ENCODE measurements around the gene OPN5.

The OPN5 gene

DNA sequence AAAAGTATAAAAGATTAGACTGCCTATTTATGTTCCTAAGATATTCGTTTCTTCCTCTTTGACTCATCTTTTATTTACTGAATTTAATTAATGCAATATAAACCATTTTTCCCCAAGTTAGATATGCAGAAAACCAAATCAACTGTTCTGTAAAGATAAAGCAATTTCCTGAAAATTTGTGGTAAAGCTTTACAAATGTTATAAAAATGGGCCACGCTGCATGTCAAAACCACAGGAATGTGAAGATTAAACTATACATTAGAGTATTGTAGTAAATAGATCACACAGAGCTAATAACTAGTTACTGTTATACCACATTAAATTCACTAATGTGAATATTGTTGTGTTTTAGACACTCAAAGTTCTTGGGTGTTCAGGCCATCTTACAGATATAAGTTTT is 83.4 kb downstream of the OPN5 start:
- no peak for TF ChIP-seq ISL1 (CRISPR knock-in tag; IDR thresholded peaks at IDR 0.05)
- TF ChIP-seq ZNF8 (CRISPR knock-in tag; IDR thresholded peaks at IDR 0.05) = no peak
- no peak for TF ChIP-seq CSDC2 (CRISPR knock-in tag; IDR thresholded peaks at IDR 0.05)
- no peak for TF ChIP-seq ZNF565 (CRISPR knock-in tag; conservative IDR thresholded peaks at IDR 0.05; ENCODE audit: low read depth)
- no peak for TF ChIP-seq ARNTL (CRISPR knock-in tag; IDR thresholded peaks at IDR 0.05; ENCODE audit: borderline replicate concordance, low read depth)
- no peak for TF ChIP-seq ZNF70 (CRISPR knock-in tag; IDR thresholded peaks at IDR 0.05)
- TF ChIP-seq ZC3H10 (CRISPR knock-in tag; IDR thresholded peaks at IDR 0.05) = no peak
- TF ChIP-seq BACH2 (CRISPR knock-in tag; IDR thresholded peaks at IDR 0.05; ENCODE audit: borderline replicate concordance) = no peak
- TF ChIP-seq RARB (CRISPR knock-in tag; IDR thresholded peaks at IDR 0.05) = no peak
- no peak for TF ChIP-seq TSHZ2 (CRISPR knock-in tag; IDR thresholded peaks at IDR 0.05)
- no peak for TF ChIP-seq ZFP30 (CRISPR knock-in tag; IDR thresholded peaks at IDR 0.05)
- no peak for TF ChIP-seq SNAI2 (CRISPR knock-in tag; IDR thresholded peaks at IDR 0.05)
- no peak for TF ChIP-seq TCF4 (CRISPR knock-in tag; IDR thresholded peaks at IDR 0.05; ENCODE audit: borderline replicate concordance)
- TF ChIP-seq TOX (CRISPR knock-in tag; IDR thresholded peaks at IDR 0.05; ENCODE audit: borderline replicate concordance) = no peak
- no peak for TF ChIP-seq OSR1 (CRISPR knock-in tag; IDR thresholded peaks at IDR 0.05)
- TF ChIP-seq PPARA (CRISPR knock-in tag; IDR thresholded peaks at IDR 0.05; ENCODE audit: borderline replicate concordance) = no peak
- TF ChIP-seq POU6F1 (CRISPR knock-in tag; IDR thresholded peaks at IDR 0.05; ENCODE audit: borderline replicate concordance, low read depth) = no peak
- TF ChIP-seq, protein P1, sequence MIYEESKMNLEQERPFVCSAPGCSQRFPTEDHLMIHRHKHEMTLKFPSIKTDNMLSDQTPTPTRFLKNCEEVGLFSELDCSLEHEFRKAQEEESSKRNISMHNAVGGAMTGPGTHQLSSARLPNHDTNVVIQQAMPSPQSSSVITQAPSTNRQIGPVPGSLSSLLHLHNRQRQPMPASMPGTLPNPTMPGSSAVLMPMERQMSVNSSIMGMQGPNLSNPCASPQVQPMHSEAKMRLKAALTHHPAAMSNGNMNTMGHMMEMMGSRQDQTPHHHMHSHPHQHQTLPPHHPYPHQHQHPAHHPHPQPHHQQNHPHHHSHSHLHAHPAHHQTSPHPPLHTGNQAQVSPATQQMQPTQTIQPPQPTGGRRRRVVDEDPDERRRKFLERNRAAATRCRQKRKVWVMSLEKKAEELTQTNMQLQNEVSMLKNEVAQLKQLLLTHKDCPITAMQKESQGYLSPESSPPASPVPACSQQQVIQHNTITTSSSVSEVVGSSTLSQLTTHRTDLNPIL (CRISPR knock-in tag; IDR thresholded peaks at IDR 0.05; ENCODE audit: low read depth) = no peak
- ATAC-seq = no peak

GRCh38 chr6:47875593-47875992 is 93.8 kb downstream of the OPN5 start:
- TF ChIP-seq ESRRG (CRISPR knock-in tag; IDR thresholded peaks at IDR 0.05) (no peak), ZFP3 (CRISPR knock-in tag; IDR thresholded peaks at IDR 0.05) (no peak), ISL1 (CRISPR knock-in tag; IDR thresholded peaks at IDR 0.05) (no peak)
- TF ChIP-seq, protein P1 (CRISPR knock-in tag; IDR thresholded peaks at IDR 0.05; ENCODE audit: low read depth) = no peak

More at GRCh38 chr6:47875593-47875992, 93.8 kb downstream of the OPN5 start:
- no peak for ATAC-seq

Measured in SK-N-SH treated with all-trans-retinoic acid at 6 μM for 48 hours (cell line).